ENCODE data around the gene LDHA.

LDHA gene

DNA sequence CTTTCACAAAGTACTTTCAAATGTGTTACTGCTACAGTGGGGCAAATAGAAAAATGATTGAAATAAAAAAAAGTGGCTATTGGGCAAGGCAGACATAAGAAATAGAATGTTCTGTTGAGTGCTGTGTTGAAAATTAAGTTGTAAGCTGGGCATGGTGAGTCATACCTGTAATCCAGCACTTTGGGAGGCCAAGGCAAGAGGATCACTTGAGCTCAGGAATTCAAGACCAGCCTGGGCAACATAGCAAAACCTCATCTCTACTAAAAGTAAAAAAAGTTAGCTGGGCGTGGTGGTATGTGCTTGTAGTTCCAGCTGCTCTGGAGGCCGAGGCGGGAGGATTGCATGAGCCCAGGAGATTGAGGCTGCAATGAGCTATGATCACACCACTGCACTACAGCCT is 26.9 kb upstream of the LDHA start:
- Histone ChIP-seq H3K4me2 (ENCODE audit: low read length) (no peak overlapping the region), H3K27ac (ENCODE audit: low read length) (no peak overlapping the region), H3K36me3 (replicated peaks; ENCODE audit: low read depth, low read length) (peaks cover 30% of the 10 kb centered on the region), H3K9ac (ENCODE audit: low read length) (no peak overlapping the region), H3K9me3 (ENCODE audit: insufficient read depth, low read length) (no peaks in the 10 kb centered on the region), H2AFZ (ENCODE audit: low read depth, low read length) (no peak overlapping the region), H3K27me3 (ENCODE audit: low read depth, low read length) (no peaks in the 10 kb centered on the region), H3K4me3 (ENCODE audit: low read length) (no peak overlapping the region), H3K79me2 (ENCODE audit: low read length) (no peaks in the 10 kb centered on the region), H3K4me1 (ENCODE audit: low read length) (no peaks in the 10 kb centered on the region), H4K20me1 (ENCODE audit: insufficient read depth, low read length) (no peaks in the 10 kb centered on the region)
- TF ChIP-seq, protein P1, sequence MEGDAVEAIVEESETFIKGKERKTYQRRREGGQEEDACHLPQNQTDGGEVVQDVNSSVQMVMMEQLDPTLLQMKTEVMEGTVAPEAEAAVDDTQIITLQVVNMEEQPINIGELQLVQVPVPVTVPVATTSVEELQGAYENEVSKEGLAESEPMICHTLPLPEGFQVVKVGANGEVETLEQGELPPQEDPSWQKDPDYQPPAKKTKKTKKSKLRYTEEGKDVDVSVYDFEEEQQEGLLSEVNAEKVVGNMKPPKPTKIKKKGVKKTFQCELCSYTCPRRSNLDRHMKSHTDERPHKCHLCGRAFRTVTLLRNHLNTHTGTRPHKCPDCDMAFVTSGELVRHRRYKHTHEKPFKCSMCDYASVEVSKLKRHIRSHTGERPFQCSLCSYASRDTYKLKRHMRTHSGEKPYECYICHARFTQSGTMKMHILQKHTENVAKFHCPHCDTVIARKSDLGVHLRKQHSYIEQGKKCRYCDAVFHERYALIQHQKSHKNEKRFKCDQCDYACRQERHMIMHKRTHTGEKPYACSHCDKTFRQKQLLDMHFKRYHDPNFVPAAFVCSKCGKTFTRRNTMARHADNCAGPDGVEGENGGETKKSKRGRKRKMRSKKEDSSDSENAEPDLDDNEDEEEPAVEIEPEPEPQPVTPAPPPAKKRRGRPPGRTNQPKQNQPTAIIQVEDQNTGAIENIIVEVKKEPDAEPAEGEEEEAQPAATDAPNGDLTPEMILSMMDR (IDR thresholded peaks at IDR 0.05; ENCODE audit: low read depth, low read length), result no peak
- TF ChIP-seq EZH2phosphoT487 (IDR thresholded peaks at IDR 0.05; ENCODE audit: low read depth), result no peak

GRCh38 chr11:18368221-18368620 is 26.1 kb upstream of the LDHA start:
- H3K4me2 ChIP-seq (ENCODE audit: low read length), result no peak overlapping the region
- H4K20me1 ChIP-seq (ENCODE audit: insufficient read depth, low read length), result no peaks in the 10 kb centered on the region
- H2AFZ ChIP-seq (ENCODE audit: low read depth, low read length), result no peak overlapping the region
- no peak overlapping the region for H3K9ac ChIP-seq (ENCODE audit: low read length)
- no peaks in the 10 kb centered on the region for H3K79me2 ChIP-seq (ENCODE audit: low read length)
- H3K4me1 ChIP-seq (ENCODE audit: low read length), result no peaks in the 10 kb centered on the region
- no peaks in the 10 kb centered on the region for H3K9me3 ChIP-seq (ENCODE audit: insufficient read depth, low read length)
- H3K27me3 ChIP-seq (ENCODE audit: low read depth, low read length), result no peaks in the 10 kb centered on the region
- peaks cover 30% of the 10 kb centered on the region for H3K36me3 ChIP-seq (replicated peaks; ENCODE audit: low read depth, low read length)
- H3K27ac ChIP-seq (ENCODE audit: low read length), result no peak overlapping the region
- H3K4me3 ChIP-seq (ENCODE audit: low read length), result no peak overlapping the region
- no peak for TF ChIP-seq EZH2phosphoT487 (IDR thresholded peaks at IDR 0.05; ENCODE audit: low read depth)
- TF ChIP-seq, protein P1 (IDR thresholded peaks at IDR 0.05; ENCODE audit: low read depth, low read length), result no peak

DNA sequence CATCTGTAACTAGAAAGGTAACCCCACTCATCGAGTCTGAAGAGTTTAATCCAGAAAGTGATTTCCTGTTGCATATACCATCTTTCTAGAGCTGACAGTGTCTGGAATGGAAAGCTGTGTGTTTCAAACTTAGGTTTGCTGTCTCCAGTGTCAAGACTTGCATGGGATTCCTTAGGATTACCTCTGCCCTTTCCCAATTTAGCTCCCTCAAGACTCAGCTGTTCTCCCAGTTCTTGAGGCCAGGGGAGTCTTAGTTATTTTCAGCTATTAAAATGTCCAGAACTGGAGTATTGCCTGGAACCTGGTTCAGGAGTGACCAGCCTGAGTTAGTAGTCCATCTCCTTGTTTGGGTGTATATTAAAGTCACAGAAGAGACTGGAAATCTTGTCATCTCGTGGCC is 25.0 kb upstream of the LDHA start:
- Histone ChIP-seq H3K27ac (ENCODE audit: low read length) (no peak overlapping the region), H3K4me1 (ENCODE audit: low read length) (no peaks in the 10 kb centered on the region), H3K79me2 (ENCODE audit: low read length) (no peaks in the 10 kb centered on the region), H3K36me3 (replicated peaks; ENCODE audit: low read depth, low read length) (peaks cover 27% of the 10 kb centered on the region), H3K9me3 (ENCODE audit: insufficient read depth, low read length) (no peaks in the 10 kb centered on the region), H3K9ac (ENCODE audit: low read length) (no peak overlapping the region), H2AFZ (ENCODE audit: low read depth, low read length) (no peak overlapping the region), H3K4me2 (ENCODE audit: low read length) (no peak overlapping the region), H3K27me3 (ENCODE audit: low read depth, low read length) (no peaks in the 10 kb centered on the region), H4K20me1 (ENCODE audit: insufficient read depth, low read length) (no peaks in the 10 kb centered on the region), H3K4me3 (ENCODE audit: low read length) (no peak overlapping the region)
- TF ChIP-seq EZH2phosphoT487 (IDR thresholded peaks at IDR 0.05; ENCODE audit: low read depth), result no peak
- TF ChIP-seq, protein P1 (IDR thresholded peaks at IDR 0.05; ENCODE audit: low read depth, low read length), result no peak

- TF ChIP-seq, protein P1 (IDR thresholded peaks at IDR 0.05; ENCODE audit: low read depth, low read length), result no peak
- TF ChIP-seq EZH2phosphoT487 (IDR thresholded peaks at IDR 0.05; ENCODE audit: low read depth), result no peak
- no peaks in the 10 kb centered on the region for H4K20me1 ChIP-seq (ENCODE audit: insufficient read depth, low read length)
- H3K4me2 ChIP-seq (ENCODE audit: low read length), result no peak overlapping the region
- no peaks in the 10 kb centered on the region for H3K79me2 ChIP-seq (ENCODE audit: low read length)
- no peaks in the 10 kb centered on the region for H3K4me1 ChIP-seq (ENCODE audit: low read length)
- no peaks in the 10 kb centered on the region for H3K27me3 ChIP-seq (ENCODE audit: low read depth, low read length)
- no peaks in the 10 kb centered on the region for H3K9me3 ChIP-seq (ENCODE audit: insufficient read depth, low read length)
- H3K9ac ChIP-seq (ENCODE audit: low read length), result no peak overlapping the region
- H3K4me3 ChIP-seq (ENCODE audit: low read length), result no peak overlapping the region
- no peak overlapping the region for H2AFZ ChIP-seq (ENCODE audit: low read depth, low read length)
- no peak overlapping the region for H3K27ac ChIP-seq (ENCODE audit: low read length)
- H3K36me3 ChIP-seq (replicated peaks; ENCODE audit: low read depth, low read length), result peaks cover 18% of the 10 kb centered on the region
Observed at GRCh38 chr11:18371279-18371678, 23.1 kb upstream of the LDHA start.
